Limb (tissue), 2 donors: ENCODE results near the gene STK35.

Experiments used
- DNase-seq, 2 donors: peaks; one replicate each; pipeline ENCODE4 v3.0.0-alpha.2; 2016; ENCODE audit errors: extremely low spot score in 2 of 2

The STK35 gene

GRCh38 chr20:2133318-2134183 lies 31.9 kb downstream of the STK35 start:
- DNase-seq, result no peak

- no peak for DNase-seq
Observed at GRCh38 chr20:2135013-2135412, 33.4 kb downstream of the STK35 start.

GRCh38 chr20:2136275-2136674 lies 34.6 kb downstream of the STK35 start:
- no peak for DNase-seq

- no peak for DNase-seq
Observed at GRCh38 chr20:2137552-2138201, 36.0 kb downstream of the STK35 start.

GRCh38 chr20:2138396-2138795 lies 36.8 kb downstream of the STK35 start:
- DNase-seq, result no peak

GRCh38 chr20:2139250-2139649 lies 37.6 kb downstream of the STK35 start:
- DNase-seq, result no peak

- DNase-seq, result no peak
Observed at GRCh38 chr20:2139736-2140135, 38.1 kb downstream of the STK35 start.

- DNase-seq, result no peak
Observed at GRCh38 chr20:2140561-2140960, 38.9 kb downstream of the STK35 start.

GRCh38 chr20:2141600-2142575 lies 40.3 kb downstream of the STK35 start:
- DNase-seq, result no peak

GRCh38 chr20:2142649-2143048 lies 41.0 kb downstream of the STK35 start:
- no peak for DNase-seq

- DNase-seq, result no peak
Observed at GRCh38 chr20:2143594-2143993, 42.0 kb downstream of the STK35 start.

- DNase-seq, result no peak
Observed at GRCh38 chr20:2144850-2145249, 43.2 kb downstream of the STK35 start.

- DNase-seq, result no peak
Observed at GRCh38 chr20:2145376-2145775, 43.7 kb downstream of the STK35 start.

- DNase-seq, result no peak
Observed at GRCh38 chr20:2146080-2146867, 44.6 kb downstream of the STK35 start.

- no peak for DNase-seq
Observed at GRCh38 chr20:2149507-2149906, 47.9 kb downstream of the STK35 start.

- DNase-seq, result no peak
Observed at GRCh38 chr20:2150660-2151059, 49.0 kb downstream of the STK35 start.

GRCh38 chr20:2151858-2152281 lies 50.2 kb downstream of the STK35 start:
- no peak for DNase-seq

GRCh38 chr20:2152317-2152716 lies 50.7 kb downstream of the STK35 start:
- no peak for DNase-seq

GRCh38 chr20:2153326-2153725 lies 51.7 kb downstream of the STK35 start:
- no peak for DNase-seq

GRCh38 chr20:2156224-2156623 lies 54.6 kb downstream of the STK35 start:
- no peak for DNase-seq
